Astrocyte of the cerebellum (primary cell): ENCODE results near the gene DCAF7.

Experiments used
- DNase-seq: peaks from one replicate; pipeline ENCODE4 v3.0.0-alpha.2; 2011; ENCODE audit warnings: low read depth
- H3K4me3 ChIP-seq: 2 replicates; pipeline ENCODE4 v1.5.1; 2011; ENCODE audit warnings: mild to moderate bottlenecking, low read depth, low read length, moderate library complexity
- in situ Hi-C: cut with HindIII; loops from 2 replicates; pipeline ENCODE4 v1.10.0; 2017; ENCODE audit warnings: low sequenced_read_pairs
- TF ChIP-seq, protein P1 (sequence below): IDR thresholded peaks from 2 replicates; pipeline ENCODE4 v1.5.1; 2012; ENCODE audit warnings: low read length, low read depth, moderate library complexity, mild to moderate bottlenecking; ENCODE audit errors: missing control alignments

Gene DCAF7

DNA sequence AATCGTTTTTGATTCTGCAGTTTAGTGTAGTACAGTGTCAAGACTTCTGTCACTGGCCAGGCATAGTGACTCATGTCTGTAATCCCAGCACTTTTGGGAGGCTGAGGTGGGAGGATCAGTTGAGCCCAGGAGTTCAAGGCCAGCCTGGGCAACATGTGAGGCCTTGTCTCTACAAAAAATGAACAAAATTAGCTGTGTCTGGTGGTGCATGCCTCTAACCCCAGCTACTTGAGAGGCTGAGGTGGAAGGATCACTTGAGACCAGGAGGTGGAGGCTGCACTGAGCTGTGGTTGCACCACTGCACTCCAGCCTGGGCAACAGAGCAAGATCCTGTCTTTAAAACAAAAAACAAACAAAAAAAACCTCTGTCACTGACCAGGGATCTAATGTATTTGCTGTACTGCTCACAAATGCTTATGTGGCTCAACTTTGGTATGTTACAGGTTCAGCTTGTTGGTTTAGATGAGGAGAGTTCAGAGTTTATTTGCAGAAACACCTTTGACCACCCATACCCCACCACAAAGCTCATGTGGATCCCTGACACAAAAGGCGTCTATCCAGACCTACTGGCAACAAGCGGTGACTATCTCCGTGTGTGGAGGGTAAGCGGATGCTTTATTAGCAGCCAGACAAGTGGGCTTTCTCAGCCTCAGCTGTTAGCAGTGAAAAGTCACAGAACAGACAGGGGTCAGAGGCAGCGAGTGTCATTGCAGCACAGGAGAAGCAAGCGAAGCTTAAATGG is 27.9 kb downstream of the DCAF7 start:
- in situ Hi-C loops, result no loop called here
- no peak for DNase-seq
- TF ChIP-seq, protein P1, sequence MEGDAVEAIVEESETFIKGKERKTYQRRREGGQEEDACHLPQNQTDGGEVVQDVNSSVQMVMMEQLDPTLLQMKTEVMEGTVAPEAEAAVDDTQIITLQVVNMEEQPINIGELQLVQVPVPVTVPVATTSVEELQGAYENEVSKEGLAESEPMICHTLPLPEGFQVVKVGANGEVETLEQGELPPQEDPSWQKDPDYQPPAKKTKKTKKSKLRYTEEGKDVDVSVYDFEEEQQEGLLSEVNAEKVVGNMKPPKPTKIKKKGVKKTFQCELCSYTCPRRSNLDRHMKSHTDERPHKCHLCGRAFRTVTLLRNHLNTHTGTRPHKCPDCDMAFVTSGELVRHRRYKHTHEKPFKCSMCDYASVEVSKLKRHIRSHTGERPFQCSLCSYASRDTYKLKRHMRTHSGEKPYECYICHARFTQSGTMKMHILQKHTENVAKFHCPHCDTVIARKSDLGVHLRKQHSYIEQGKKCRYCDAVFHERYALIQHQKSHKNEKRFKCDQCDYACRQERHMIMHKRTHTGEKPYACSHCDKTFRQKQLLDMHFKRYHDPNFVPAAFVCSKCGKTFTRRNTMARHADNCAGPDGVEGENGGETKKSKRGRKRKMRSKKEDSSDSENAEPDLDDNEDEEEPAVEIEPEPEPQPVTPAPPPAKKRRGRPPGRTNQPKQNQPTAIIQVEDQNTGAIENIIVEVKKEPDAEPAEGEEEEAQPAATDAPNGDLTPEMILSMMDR, result no peak
- no peak overlapping the region for H3K4me3 ChIP-seq

DNA sequence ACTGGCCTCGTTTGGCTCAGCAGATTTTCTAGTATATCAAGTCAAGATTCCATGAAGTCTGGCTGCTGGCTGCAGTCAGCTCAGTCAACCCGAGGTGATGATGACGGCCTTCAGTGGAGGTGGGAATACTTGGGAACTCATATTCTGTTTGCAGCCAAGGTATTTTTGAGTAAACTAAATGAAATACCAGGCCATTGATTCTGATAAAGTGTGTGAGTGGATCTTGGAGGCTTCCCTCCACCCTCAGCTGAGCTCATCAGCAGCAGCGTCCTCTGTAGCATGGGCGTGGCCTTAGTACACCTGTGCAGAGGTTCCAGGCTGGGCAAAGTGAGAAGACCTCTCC is 28.5 kb downstream of the DCAF7 start:
- TF ChIP-seq, protein P1, result no peak

DNA sequence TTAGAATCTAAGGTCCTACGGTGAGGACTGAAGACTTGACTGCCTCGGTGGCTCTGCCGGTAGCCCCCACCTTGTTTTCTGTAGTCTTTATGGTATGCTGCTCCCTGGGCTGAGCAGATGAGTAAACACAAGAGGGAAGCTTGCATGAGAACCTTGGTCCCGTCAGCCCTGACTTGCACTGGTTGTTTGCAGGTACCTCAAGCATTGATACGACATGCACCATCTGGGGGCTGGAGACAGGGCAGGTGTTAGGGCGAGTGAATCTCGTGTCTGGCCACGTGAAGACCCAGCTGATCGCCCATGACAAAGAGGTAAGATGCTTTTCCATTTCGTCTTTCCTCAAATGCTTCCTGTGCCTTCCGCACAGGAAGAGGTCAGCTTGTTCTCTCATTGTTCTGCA is 29.4 kb downstream of the DCAF7 start:
- no peak overlapping the region for H3K4me3 ChIP-seq
- TF ChIP-seq, protein P1, result no peak
- in situ Hi-C loops, result no loop called here
- no peak for DNase-seq

More for the DNA sequence above, 28.5 kb downstream of the DCAF7 start:
- no peak overlapping the region for H3K4me3 ChIP-seq
- DNase-seq, result no peak
- in situ Hi-C loops, result no loop called here

DNA sequence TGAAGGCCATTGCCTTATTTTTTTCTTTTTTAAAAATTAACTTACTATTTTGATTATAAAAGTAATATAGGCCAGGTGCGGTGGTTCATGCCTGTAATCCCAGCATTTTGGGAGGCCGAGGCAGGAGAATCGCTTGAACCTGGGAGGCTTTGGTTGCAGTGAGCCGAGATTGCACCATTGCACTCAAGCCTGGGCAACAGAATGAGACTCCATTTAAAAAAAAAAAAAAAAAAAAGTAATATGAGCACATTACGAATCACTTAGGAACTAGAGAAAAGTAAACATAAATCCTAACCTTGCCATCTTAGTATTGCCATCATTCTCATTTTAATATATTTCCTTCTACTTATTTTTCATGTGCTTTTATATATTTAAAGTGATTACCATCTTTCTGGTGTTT is 37.5 kb downstream of the DCAF7 start:
- DNase-seq, result no peak
- in situ Hi-C loops, result no loop called here
- TF ChIP-seq, protein P1, result no peak
- no peak overlapping the region for H3K4me3 ChIP-seq

DNA sequence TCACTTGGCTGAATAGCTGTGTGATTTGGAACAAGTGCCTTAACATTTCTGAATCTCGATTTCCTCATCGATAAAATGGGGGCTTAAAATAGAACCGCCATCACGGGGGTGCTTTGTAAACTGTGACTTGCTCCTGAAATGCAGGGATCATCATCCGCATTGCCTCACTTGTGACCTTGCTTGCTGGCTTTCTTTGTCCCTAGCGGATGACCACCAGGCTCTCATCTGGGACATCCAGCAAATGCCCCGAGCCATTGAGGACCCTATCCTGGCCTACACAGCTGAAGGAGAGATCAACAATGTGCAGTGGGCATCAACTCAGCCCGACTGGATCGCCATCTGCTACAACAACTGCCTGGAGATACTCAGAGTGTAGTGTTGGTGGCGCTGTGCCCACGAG is 38.5 kb downstream of the DCAF7 start:
- TF ChIP-seq, protein P1, result no peak

DNA sequence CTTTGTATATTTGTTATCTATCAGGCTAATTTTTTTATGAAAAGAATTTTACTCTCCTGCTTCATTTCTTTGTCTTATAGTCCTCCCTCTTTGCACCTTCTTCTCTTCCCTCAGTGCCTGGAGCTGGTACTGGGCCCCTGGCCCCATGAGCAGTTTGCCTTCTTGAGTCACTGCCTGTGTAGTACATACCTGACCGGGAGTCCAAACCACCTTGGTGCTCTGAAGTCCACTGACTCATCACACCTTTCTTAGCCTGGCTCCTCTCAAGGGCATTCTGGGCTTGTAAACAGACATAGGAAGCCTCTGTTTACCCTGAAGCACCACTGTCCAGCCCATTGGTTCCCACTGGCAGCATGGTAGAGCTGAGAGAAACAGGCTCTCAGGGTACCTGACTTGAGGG is 39.4 kb downstream of the DCAF7 start:
- TF ChIP-seq, protein P1, result no peak

More for the DNA sequence above, 38.5 kb downstream of the DCAF7 start:
- in situ Hi-C loops, result no loop called here
- DNase-seq, result no peak
- no peak overlapping the region for H3K4me3 ChIP-seq

More for the DNA sequence above, 39.4 kb downstream of the DCAF7 start:
- no peak for DNase-seq
- in situ Hi-C loops, result no loop called here
- no peak overlapping the region for H3K4me3 ChIP-seq
